ENCODE measurements around the gene SCGB1D2. TPM values are rescaled to one million over a fixed set of nuclear protein-coding genes. Genes with fewer than 3 reads are reported as not detected.

Gene SCGB1D2
- total and polyA plus RNA-seq, 9 of the 15 experiments (the other 6 are each of a cell fraction or from before 2014, with no cell fraction given): not detected

DNA sequence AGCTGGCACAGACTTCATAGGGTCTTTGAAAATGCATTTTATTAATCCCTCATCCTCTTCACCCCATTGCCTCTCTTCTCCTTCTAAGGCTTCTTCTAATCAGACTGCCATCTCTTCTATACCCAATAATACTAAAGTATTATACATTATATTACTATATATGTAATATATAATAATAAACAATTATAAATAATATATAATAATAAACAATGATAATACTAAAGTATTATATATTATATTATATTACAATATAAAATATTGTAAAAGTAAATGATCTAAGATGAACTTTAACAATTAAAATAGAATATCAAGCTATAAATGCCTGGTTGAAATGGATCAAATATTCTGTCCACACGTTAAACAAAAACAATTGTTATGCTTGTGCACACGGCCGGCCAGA lies 20.5 kb upstream of the SCGB1D2 start (continued):
- TF ChIP-seq, protein P1, sequence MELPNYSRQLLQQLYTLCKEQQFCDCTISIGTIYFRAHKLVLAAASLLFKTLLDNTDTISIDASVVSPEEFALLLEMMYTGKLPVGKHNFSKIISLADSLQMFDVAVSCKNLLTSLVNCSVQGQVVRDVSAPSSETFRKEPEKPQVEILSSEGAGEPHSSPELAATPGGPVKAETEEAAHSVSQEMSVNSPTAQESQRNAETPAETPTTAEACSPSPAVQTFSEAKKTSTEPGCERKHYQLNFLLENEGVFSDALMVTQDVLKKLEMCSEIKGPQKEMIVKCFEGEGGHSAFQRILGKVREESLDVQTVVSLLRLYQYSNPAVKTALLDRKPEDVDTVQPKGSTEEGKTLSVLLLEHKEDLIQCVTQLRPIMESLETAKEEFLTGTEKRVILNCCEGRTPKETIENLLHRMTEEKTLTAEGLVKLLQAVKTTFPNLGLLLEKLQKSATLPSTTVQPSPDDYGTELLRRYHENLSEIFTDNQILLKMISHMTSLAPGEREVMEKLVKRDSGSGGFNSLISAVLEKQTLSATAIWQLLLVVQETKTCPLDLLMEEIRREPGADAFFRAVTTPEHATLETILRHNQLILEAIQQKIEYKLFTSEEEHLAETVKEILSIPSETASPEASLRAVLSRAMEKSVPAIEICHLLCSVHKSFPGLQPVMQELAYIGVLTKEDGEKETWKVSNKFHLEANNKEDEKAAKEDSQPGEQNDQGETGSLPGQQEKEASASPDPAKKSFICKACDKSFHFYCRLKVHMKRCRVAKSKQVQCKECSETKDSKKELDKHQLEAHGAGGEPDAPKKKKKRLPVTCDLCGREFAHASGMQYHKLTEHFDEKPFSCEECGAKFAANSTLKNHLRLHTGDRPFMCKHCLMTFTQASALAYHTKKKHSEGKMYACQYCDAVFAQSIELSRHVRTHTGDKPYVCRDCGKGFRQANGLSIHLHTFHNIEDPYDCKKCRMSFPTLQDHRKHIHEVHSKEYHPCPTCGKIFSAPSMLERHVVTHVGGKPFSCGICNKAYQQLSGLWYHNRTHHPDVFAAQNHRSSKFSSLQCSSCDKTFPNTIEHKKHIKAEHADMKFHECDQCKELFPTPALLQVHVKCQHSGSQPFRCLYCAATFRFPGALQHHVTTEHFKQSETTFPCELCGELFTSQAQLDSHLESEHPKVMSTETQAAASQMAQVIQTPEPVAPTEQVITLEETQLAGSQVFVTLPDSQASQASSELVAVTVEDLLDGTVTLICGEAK (IDR thresholded peaks at IDR 0.05): no peak
- TF ChIP-seq, protein P1 (CRISPR knock-in tag; IDR thresholded peaks at IDR 0.05): no peak
- no peak for TF ChIP-seq GABPB2 (CRISPR knock-in tag; conservative IDR thresholded peaks at IDR 0.05)
- no peak for TF ChIP-seq POLR2B (IDR thresholded peaks at IDR 0.05; ENCODE audit: low read depth, partially characterized antibody)
- TF ChIP-seq ZSCAN29 (IDR thresholded peaks at IDR 0.05): no peak

Measured in K562 (cell line).